ENCODE measurements around the gene TRAF3IP1. TPM values are rescaled to one million over a fixed set of nuclear protein-coding genes. Genes with fewer than 3 reads are reported as not detected.
"Not testable (repeated sequence)": the region's sequence is repeated elsewhere in the genome, so short reads cannot be mapped to it uniquely, and the experiment has no call there.

Gene TRAF3IP1
- total and polyA plus RNA-seq, 2 donors: 9.6 to 13.6 TPM

- no peak for DNase-seq (ENCODE audit: extremely low spot score)
- Histone ChIP-seq H3K4me1 (ENCODE audit: insufficient read depth) (no peaks in the 10 kb centered on the region), H3K4me3 (ENCODE audit: low read depth, low read length) (no peak overlapping the region), H3K36me3 (ENCODE audit: insufficient read depth) (peaks cover 2% of the 10 kb centered on the region), H3K27ac (ENCODE audit: low read depth) (no peak overlapping the region)
- whole genome bisulfite sequencing: 84% methylated on average over 6 of the region's 6 CpGs
Measured at GRCh38 chr2:238398577-238398976, 78.3 kb downstream of the TRAF3IP1 start.

GRCh38 chr2:238399094-238399493 lies 78.8 kb downstream of the TRAF3IP1 start:
- no peak overlapping the region for H3K4me3 ChIP-seq (ENCODE audit: low read depth, low read length)
- H3K4me1 ChIP-seq (ENCODE audit: insufficient read depth): no peaks in the 10 kb centered on the region
- DNase-seq (ENCODE audit: extremely low spot score): no peak
- peaks cover 2% of the 10 kb centered on the region for H3K36me3 ChIP-seq (ENCODE audit: insufficient read depth)
- no peak overlapping the region for H3K27ac ChIP-seq (ENCODE audit: low read depth)
- 97% methylated on average over 2 of the region's 2 CpGs for WGBS

GRCh38 chr2:238401551-238401950 lies 81.2 kb downstream of the TRAF3IP1 start:
- peaks cover 2% of the 10 kb centered on the region for H3K36me3 ChIP-seq (ENCODE audit: insufficient read depth)
- DNase-seq (ENCODE audit: extremely low spot score): no peak
- no peak overlapping the region for H3K4me3 ChIP-seq (ENCODE audit: low read depth, low read length)
- 88% methylated on average over 8 of the region's 8 CpGs for WGBS
- H3K27ac ChIP-seq (ENCODE audit: low read depth): no peak overlapping the region
- H3K4me1 ChIP-seq (ENCODE audit: insufficient read depth): no peaks in the 10 kb centered on the region

GRCh38 chr2:238403632-238404405 lies 83.5 kb downstream of the TRAF3IP1 start:
- Histone ChIP-seq H3K27ac (ENCODE audit: low read depth) (no peak overlapping the region), H3K36me3 (ENCODE audit: insufficient read depth) (peaks cover 2% of the 10 kb centered on the region), H3K4me1 (ENCODE audit: insufficient read depth) (no peaks in the 10 kb centered on the region), H3K4me3 (ENCODE audit: low read depth, low read length) (no peak overlapping the region)
- DNase-seq (ENCODE audit: extremely low spot score): no peak
- WGBS: 93% methylated on average over 21 of the region's 21 CpGs

- no peak for DNase-seq (ENCODE audit: extremely low spot score)
- H3K36me3 ChIP-seq (ENCODE audit: insufficient read depth): peaks cover 2% of the 10 kb centered on the region
- 87% methylated on average over 19 of the region's 19 CpGs for WGBS
Measured at GRCh38 chr2:238404406-238405216, 84.3 kb downstream of the TRAF3IP1 start.

GRCh38 chr2:238405217-238405555 lies 84.9 kb downstream of the TRAF3IP1 start:
- WGBS: 92% methylated on average over 4 of the region's 4 CpGs
- not testable (repeated sequence) for H3K4me3 ChIP-seq (ENCODE audit: low read depth, low read length); H3K36me3 ChIP-seq (ENCODE audit: insufficient read depth); H3K4me1 ChIP-seq (ENCODE audit: insufficient read depth); DNase-seq (ENCODE audit: extremely low spot score); H3K27ac ChIP-seq (ENCODE audit: low read depth)

More at GRCh38 chr2:238404406-238405216, 84.3 kb downstream of the TRAF3IP1 start:
- Histone ChIP-seq H3K4me3 (ENCODE audit: low read depth, low read length) (no peak overlapping the region), H3K4me1 (ENCODE audit: insufficient read depth) (no peaks in the 10 kb centered on the region), H3K27ac (ENCODE audit: low read depth) (no peak overlapping the region)

GRCh38 chr2:238406221-238406997 lies 86.1 kb downstream of the TRAF3IP1 start:
- Histone ChIP-seq H3K4me1 (ENCODE audit: insufficient read depth) (no peaks in the 10 kb centered on the region), H3K4me3 (ENCODE audit: low read depth, low read length) (no peak overlapping the region), H3K36me3 (ENCODE audit: insufficient read depth) (no peaks in the 10 kb centered on the region), H3K27ac (ENCODE audit: low read depth) (no peak overlapping the region)
- DNase-seq (ENCODE audit: extremely low spot score): no peak
- WGBS: 86% methylated on average over 20 of the region's 20 CpGs

- H3K36me3 ChIP-seq (ENCODE audit: insufficient read depth): no peaks in the 10 kb centered on the region
- no peak overlapping the region for H3K4me3 ChIP-seq (ENCODE audit: low read depth, low read length)
- no peak overlapping the region for H3K27ac ChIP-seq (ENCODE audit: low read depth)
- WGBS: 80% methylated on average over 8 of the region's 8 CpGs
- no peaks in the 10 kb centered on the region for H3K4me1 ChIP-seq (ENCODE audit: insufficient read depth)
- no peak for DNase-seq (ENCODE audit: extremely low spot score)
Measured at GRCh38 chr2:238406998-238407285, 86.6 kb downstream of the TRAF3IP1 start.

- 92% methylated on average over 11 of the region's 11 CpGs for WGBS
- Histone ChIP-seq H3K4me1 (ENCODE audit: insufficient read depth) (no peaks in the 10 kb centered on the region), H3K36me3 (ENCODE audit: insufficient read depth) (no peaks in the 10 kb centered on the region)
Measured at GRCh38 chr2:238407566-238407965, 87.2 kb downstream of the TRAF3IP1 start.

GRCh38 chr2:238408615-238409340 lies 88.5 kb downstream of the TRAF3IP1 start:
- no peak overlapping the region for H3K4me3 ChIP-seq (ENCODE audit: low read depth, low read length)
- H3K4me1 ChIP-seq (ENCODE audit: insufficient read depth): no peaks in the 10 kb centered on the region
- DNase-seq (ENCODE audit: extremely low spot score): no peak
- H3K27ac ChIP-seq (ENCODE audit: low read depth): no peak overlapping the region
- WGBS: 92% methylated on average over 17 of the region's 17 CpGs
- H3K36me3 ChIP-seq (ENCODE audit: insufficient read depth): no peaks in the 10 kb centered on the region

More at GRCh38 chr2:238407566-238407965, 87.2 kb downstream of the TRAF3IP1 start:
- Histone ChIP-seq H3K4me3 (ENCODE audit: low read depth, low read length) (no peak overlapping the region), H3K27ac (ENCODE audit: low read depth) (no peak overlapping the region)
- DNase-seq (ENCODE audit: extremely low spot score): no peak

GRCh38 chr2:238409341-238410199 lies 89.3 kb downstream of the TRAF3IP1 start:
- H3K27ac ChIP-seq (ENCODE audit: low read depth): no peak overlapping the region
- no peak overlapping the region for H3K4me3 ChIP-seq (ENCODE audit: low read depth, low read length)
- no peak for DNase-seq (ENCODE audit: extremely low spot score)
- 90% methylated on average over 34 of the region's 34 CpGs for WGBS
- H3K4me1 ChIP-seq (ENCODE audit: insufficient read depth): no peaks in the 10 kb centered on the region
- no peaks in the 10 kb centered on the region for H3K36me3 ChIP-seq (ENCODE audit: insufficient read depth)

- H3K4me3 ChIP-seq (ENCODE audit: low read depth, low read length): no peak overlapping the region
- no peaks in the 10 kb centered on the region for H3K36me3 ChIP-seq (ENCODE audit: insufficient read depth)
- DNase-seq (ENCODE audit: extremely low spot score): no peak
- 84% methylated on average over 12 of the region's 12 CpGs for WGBS
- H3K4me1 ChIP-seq (ENCODE audit: insufficient read depth): no peaks in the 10 kb centered on the region
- no peak overlapping the region for H3K27ac ChIP-seq (ENCODE audit: low read depth)
Measured at GRCh38 chr2:238412067-238412767, 91.9 kb downstream of the TRAF3IP1 start.

Measured in urinary bladder (tissue), 4 donors.